GM12872 (cell line): Measurements from ENCODE around the gene ATP6V1A.

Experiments used
- CTCF ChIP-seq: IDR thresholded peaks from 3 replicates; pipeline ENCODE4 v1.5.1; 2011; ENCODE audit warnings: low read depth, mild to moderate bottlenecking, low read length, moderate library complexity; ENCODE audit not compliant: insufficient read depth

The ATP6V1A gene

GRCh38 chr3:113771993-113772392 lies 25.2 kb downstream of the ATP6V1A start:
- TF ChIP-seq CTCF: no peak

GRCh38 chr3:113773381-113773780 lies 26.5 kb downstream of the ATP6V1A start:
- no peak for TF ChIP-seq CTCF

GRCh38 chr3:113775516-113775915 lies 28.7 kb downstream of the ATP6V1A start:
- no peak for TF ChIP-seq CTCF

- no peak for TF ChIP-seq CTCF
Observed at GRCh38 chr3:113776564-113776963, 29.7 kb downstream of the ATP6V1A start.

- no peak for TF ChIP-seq CTCF
Observed at GRCh38 chr3:113783463-113783862, 36.6 kb downstream of the ATP6V1A start.

- no peak for TF ChIP-seq CTCF
Observed at GRCh38 chr3:113783980-113784379, 37.1 kb downstream of the ATP6V1A start.

- no peak for TF ChIP-seq CTCF
Observed at GRCh38 chr3:113791381-113791780, 44.5 kb downstream of the ATP6V1A start.

GRCh38 chr3:113794526-113794925 lies 47.7 kb downstream of the ATP6V1A start:
- no peak for TF ChIP-seq CTCF
